Measurements from ENCODE around the gene THSD7B.

The THSD7B gene

GRCh38 chr2:137190411-137191195, 425.3 kb downstream of the THSD7B start:
- no peaks in the 10 kb centered on the region for H3K36me3 ChIP-seq (ENCODE audit: control insufficient read depth, insufficient read depth, low read length)
- H3K4me1 ChIP-seq (ENCODE audit: control insufficient read depth, insufficient read depth, low read length): peaks cover 10% of the 10 kb centered on the region
- H3K9me3 ChIP-seq (ENCODE audit: control insufficient read depth, insufficient read depth, low read length): no peaks in the 10 kb centered on the region
- no peak overlapping the region for H3K4me3 ChIP-seq (ENCODE audit: low read depth, low read length)
- no peak overlapping the region for H3K9ac ChIP-seq (ENCODE audit: low read depth, low read length)
- H3K27ac ChIP-seq (ENCODE audit: low read depth, low read length): no peak overlapping the region
- H3K27me3 ChIP-seq (ENCODE audit: control insufficient read depth, insufficient read depth, low read length): peaks cover 7% of the 10 kb centered on the region

DNA sequence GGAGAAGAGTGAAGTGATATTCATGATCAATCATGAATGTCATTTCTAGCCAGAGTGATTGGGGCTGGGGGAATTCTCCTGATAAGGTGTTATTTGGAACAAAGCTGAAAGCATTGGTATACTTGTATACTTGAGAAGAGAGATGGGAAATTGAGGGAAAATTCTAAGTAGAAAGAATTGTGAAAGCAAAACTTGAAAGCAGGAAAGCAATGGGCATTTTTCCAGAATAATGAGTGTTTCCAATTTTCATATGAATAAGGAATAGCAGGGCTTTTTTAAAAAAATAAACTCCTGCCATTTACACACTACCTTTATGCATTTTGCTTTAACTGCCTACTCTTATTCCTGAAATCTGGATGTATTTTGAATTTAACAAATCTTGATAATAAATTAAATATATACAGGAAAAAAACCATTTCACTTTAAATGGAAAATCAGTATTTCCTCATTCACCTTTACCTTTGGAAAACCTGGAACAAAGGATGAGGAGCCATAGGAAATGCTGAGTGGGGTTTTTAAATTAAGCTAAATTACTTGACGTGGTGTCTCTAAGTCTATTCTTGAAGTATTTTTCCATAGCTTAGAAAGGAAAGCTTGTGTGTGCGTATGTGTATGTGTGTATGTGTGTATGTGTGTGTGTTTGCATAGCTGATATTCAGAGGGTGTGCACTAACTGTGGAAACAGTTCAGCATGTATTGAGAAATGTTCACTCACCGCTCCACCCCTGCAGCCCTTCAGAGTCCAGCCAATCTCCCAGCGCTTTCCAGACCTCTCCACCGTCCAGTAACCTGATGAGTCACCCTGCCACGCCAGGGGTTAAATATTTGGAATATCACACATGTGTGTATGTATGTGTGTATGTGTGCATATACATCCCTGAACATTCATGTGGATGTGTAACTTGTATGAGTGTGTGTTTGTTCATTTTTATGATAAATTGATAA, 427.3 kb downstream of the THSD7B start:
- Histone ChIP-seq H3K27me3 (ENCODE audit: control insufficient read depth, insufficient read depth, low read length) (peaks cover 7% of the 10 kb centered on the region), H3K9ac (ENCODE audit: low read depth, low read length) (no peak overlapping the region), H3K27ac (ENCODE audit: low read depth, low read length) (no peak overlapping the region), H3K9me3 (ENCODE audit: control insufficient read depth, insufficient read depth, low read length) (no peaks in the 10 kb centered on the region), H3K4me3 (ENCODE audit: low read depth, low read length) (no peak overlapping the region), H3K36me3 (ENCODE audit: control insufficient read depth, insufficient read depth, low read length) (no peaks in the 10 kb centered on the region), H3K4me1 (ENCODE audit: control insufficient read depth, insufficient read depth, low read length) (peaks cover 10% of the 10 kb centered on the region)

GRCh38 chr2:137193401-137193800, 428.1 kb downstream of the THSD7B start:
- peaks cover 7% of the 10 kb centered on the region for H3K27me3 ChIP-seq (ENCODE audit: control insufficient read depth, insufficient read depth, low read length)
- no peak overlapping the region for H3K9ac ChIP-seq (ENCODE audit: low read depth, low read length)
- H3K9me3 ChIP-seq (ENCODE audit: control insufficient read depth, insufficient read depth, low read length): no peaks in the 10 kb centered on the region
- no peak overlapping the region for H3K4me3 ChIP-seq (ENCODE audit: low read depth, low read length)
- H3K4me1 ChIP-seq (ENCODE audit: control insufficient read depth, insufficient read depth, low read length): peaks cover 10% of the 10 kb centered on the region
- no peak overlapping the region for H3K27ac ChIP-seq (ENCODE audit: low read depth, low read length)
- H3K36me3 ChIP-seq (ENCODE audit: control insufficient read depth, insufficient read depth, low read length): no peaks in the 10 kb centered on the region

- Histone ChIP-seq H3K4me3 (ENCODE audit: low read depth, low read length) (no peak overlapping the region), H3K27ac (ENCODE audit: low read depth, low read length) (no peak overlapping the region), H3K9me3 (ENCODE audit: control insufficient read depth, insufficient read depth, low read length) (no peaks in the 10 kb centered on the region), H3K4me1 (ENCODE audit: control insufficient read depth, insufficient read depth, low read length) (peaks cover 10% of the 10 kb centered on the region), H3K36me3 (ENCODE audit: control insufficient read depth, insufficient read depth, low read length) (no peaks in the 10 kb centered on the region), H3K9ac (ENCODE audit: low read depth, low read length) (no peak overlapping the region), H3K27me3 (ENCODE audit: control insufficient read depth, insufficient read depth, low read length) (peaks cover 7% of the 10 kb centered on the region)
Observed at GRCh38 chr2:137194111-137194510, 428.8 kb downstream of the THSD7B start.

DNA sequence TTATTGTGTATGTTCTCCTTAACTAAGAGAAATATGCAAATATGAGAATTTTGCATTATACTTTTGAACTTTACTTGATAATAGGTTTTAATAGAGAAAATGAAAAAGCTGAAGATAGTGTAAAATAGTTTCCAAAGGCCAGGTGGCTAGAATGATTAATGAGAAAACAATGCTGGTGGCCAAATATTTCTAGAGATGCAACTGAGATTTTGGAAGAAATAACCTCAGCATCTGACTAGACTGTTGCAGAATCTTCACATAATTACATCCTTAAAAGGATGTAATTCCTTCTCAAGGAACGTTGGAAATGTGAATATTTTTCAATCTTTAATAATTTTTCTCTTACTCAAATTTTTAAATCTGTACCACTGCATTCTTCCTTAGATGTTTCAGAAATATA, 434.4 kb downstream of the THSD7B start:
- Histone ChIP-seq H3K9ac (ENCODE audit: low read depth, low read length) (no peak overlapping the region), H3K27ac (ENCODE audit: low read depth, low read length) (no peak overlapping the region), H3K27me3 (ENCODE audit: control insufficient read depth, insufficient read depth, low read length) (no peaks in the 10 kb centered on the region), H3K36me3 (ENCODE audit: control insufficient read depth, insufficient read depth, low read length) (no peaks in the 10 kb centered on the region), H3K4me3 (ENCODE audit: low read depth, low read length) (no peak overlapping the region), H3K4me1 (ENCODE audit: control insufficient read depth, insufficient read depth, low read length) (no peaks in the 10 kb centered on the region), H3K9me3 (ENCODE audit: control insufficient read depth, insufficient read depth, low read length) (no peaks in the 10 kb centered on the region)

DNA sequence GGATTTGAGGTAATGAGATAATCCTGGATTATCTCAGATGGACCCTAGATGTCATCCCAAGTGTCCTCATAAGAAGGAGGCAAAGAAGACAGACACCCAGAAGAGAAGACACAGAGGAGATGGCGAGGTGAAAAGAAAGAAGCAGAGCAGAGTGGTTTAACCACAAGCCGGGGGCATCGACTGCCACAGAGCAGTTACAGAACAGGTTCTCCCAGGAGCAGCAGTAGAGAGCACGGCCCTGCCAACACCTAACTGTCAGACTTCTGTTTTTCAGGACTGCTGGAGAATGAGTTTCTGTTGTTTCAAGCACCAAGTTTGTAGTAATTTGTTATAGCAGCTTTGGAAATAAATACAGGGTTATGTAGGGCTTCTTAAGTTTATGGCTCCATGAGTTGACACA, 437.0 kb downstream of the THSD7B start:
- Histone ChIP-seq H3K27me3 (ENCODE audit: control insufficient read depth, insufficient read depth, low read length) (no peaks in the 10 kb centered on the region), H3K36me3 (ENCODE audit: control insufficient read depth, insufficient read depth, low read length) (no peaks in the 10 kb centered on the region), H3K27ac (ENCODE audit: low read depth, low read length) (no peak overlapping the region), H3K9me3 (ENCODE audit: control insufficient read depth, insufficient read depth, low read length) (no peaks in the 10 kb centered on the region), H3K4me1 (ENCODE audit: control insufficient read depth, insufficient read depth, low read length) (peaks cover 22% of the 10 kb centered on the region), H3K4me3 (ENCODE audit: low read depth, low read length) (no peak overlapping the region), H3K9ac (ENCODE audit: low read depth, low read length) (no peak overlapping the region)

GRCh38 chr2:137205324-137205723, 440.0 kb downstream of the THSD7B start:
- H3K9me3 ChIP-seq (ENCODE audit: control insufficient read depth, insufficient read depth, low read length): no peaks in the 10 kb centered on the region
- H3K27me3 ChIP-seq (ENCODE audit: control insufficient read depth, insufficient read depth, low read length): no peaks in the 10 kb centered on the region
- H3K27ac ChIP-seq (ENCODE audit: low read depth, low read length): no peak overlapping the region
- no peak overlapping the region for H3K9ac ChIP-seq (ENCODE audit: low read depth, low read length)
- no peaks in the 10 kb centered on the region for H3K36me3 ChIP-seq (ENCODE audit: control insufficient read depth, insufficient read depth, low read length)
- no peak overlapping the region for H3K4me3 ChIP-seq (ENCODE audit: low read depth, low read length)
- peaks cover 45% of the 10 kb centered on the region for H3K4me1 ChIP-seq (ENCODE audit: control insufficient read depth, insufficient read depth, low read length)

DNA sequence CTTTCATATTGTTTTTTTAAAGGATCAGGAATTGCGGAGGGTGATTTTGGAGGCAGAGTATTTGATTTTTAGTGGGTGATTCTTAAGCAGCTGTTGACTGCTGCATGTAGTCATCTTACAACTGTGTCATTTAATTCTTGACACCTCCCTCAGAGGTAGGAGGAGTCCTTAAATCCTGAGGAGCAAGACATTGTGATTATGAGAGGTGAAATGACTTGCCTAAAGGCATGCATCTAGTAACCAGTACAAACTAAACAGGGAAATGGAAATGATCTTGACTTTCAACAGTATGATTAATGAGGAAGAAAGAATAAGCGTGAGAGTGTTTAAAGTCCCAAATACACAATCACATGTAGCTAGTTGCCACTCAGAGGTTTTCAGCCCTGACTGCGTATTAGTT, 440.7 kb downstream of the THSD7B start:
- no peak overlapping the region for H3K4me3 ChIP-seq (ENCODE audit: low read depth, low read length)
- H3K9me3 ChIP-seq (ENCODE audit: control insufficient read depth, insufficient read depth, low read length): no peaks in the 10 kb centered on the region
- peaks cover 45% of the 10 kb centered on the region for H3K4me1 ChIP-seq (ENCODE audit: control insufficient read depth, insufficient read depth, low read length)
- no peaks in the 10 kb centered on the region for H3K36me3 ChIP-seq (ENCODE audit: control insufficient read depth, insufficient read depth, low read length)
- H3K27ac ChIP-seq (ENCODE audit: low read depth, low read length): peak overlapping the region; percentile 2
- no peaks in the 10 kb centered on the region for H3K27me3 ChIP-seq (ENCODE audit: control insufficient read depth, insufficient read depth, low read length)
- H3K9ac ChIP-seq (ENCODE audit: low read depth, low read length): no peak overlapping the region; the same call in 1 of the 2 replicates

GRCh38 chr2:137207030-137207429, 441.7 kb downstream of the THSD7B start:
- H3K9me3 ChIP-seq (ENCODE audit: control insufficient read depth, insufficient read depth, low read length): no peaks in the 10 kb centered on the region
- H3K36me3 ChIP-seq (ENCODE audit: control insufficient read depth, insufficient read depth, low read length): no peaks in the 10 kb centered on the region

DNA sequence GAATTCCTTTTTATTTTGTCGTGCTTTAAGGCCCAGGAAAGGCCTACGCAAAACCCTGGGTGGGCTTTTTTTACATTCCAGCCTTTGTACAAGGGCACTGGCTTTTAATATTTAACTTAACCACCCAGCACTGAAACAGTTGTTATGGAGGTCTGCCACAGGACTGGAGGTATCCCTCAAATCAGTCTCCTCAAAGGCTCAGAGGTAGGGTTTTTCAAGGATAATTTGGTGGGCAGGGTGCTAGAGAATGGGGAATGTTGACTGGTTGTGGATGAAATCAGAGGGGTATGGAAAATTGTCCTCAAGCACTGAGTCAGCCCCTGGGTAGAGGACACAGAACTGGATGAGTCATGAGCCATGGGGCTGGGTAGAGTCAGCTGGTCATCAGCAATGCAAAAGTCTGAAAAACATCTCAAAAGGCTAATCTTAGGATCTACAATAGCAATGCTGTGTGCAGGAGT, 443.1 kb downstream of the THSD7B start:
- Histone ChIP-seq H3K9ac (ENCODE audit: low read depth, low read length) (no peak overlapping the region), H3K4me1 (ENCODE audit: control insufficient read depth, insufficient read depth, low read length) (peaks cover 45% of the 10 kb centered on the region), H3K9me3 (ENCODE audit: control insufficient read depth, insufficient read depth, low read length) (no peaks in the 10 kb centered on the region), H3K36me3 (ENCODE audit: control insufficient read depth, insufficient read depth, low read length) (no peaks in the 10 kb centered on the region), H3K27me3 (ENCODE audit: control insufficient read depth, insufficient read depth, low read length) (no peaks in the 10 kb centered on the region), H3K4me3 (ENCODE audit: low read depth, low read length) (no peak overlapping the region), H3K27ac (ENCODE audit: low read depth, low read length) (peak overlapping the region; percentile 48)

More at GRCh38 chr2:137207030-137207429, 441.7 kb downstream of the THSD7B start:
- no peaks in the 10 kb centered on the region for H3K27me3 ChIP-seq (ENCODE audit: control insufficient read depth, insufficient read depth, low read length)
- H3K27ac ChIP-seq (ENCODE audit: low read depth, low read length): no peak overlapping the region
- H3K9ac ChIP-seq (ENCODE audit: low read depth, low read length): no peak overlapping the region
- H3K4me1 ChIP-seq (ENCODE audit: control insufficient read depth, insufficient read depth, low read length): peaks cover 45% of the 10 kb centered on the region
- peak overlapping the region; percentile 23; the same call in 1 of the 2 replicates for H3K4me3 ChIP-seq (ENCODE audit: low read depth, low read length)

GRCh38 chr2:137210039-137210438, 444.7 kb downstream of the THSD7B start:
- Histone ChIP-seq H3K9ac (ENCODE audit: low read depth, low read length) (no peak overlapping the region), H3K27ac (ENCODE audit: low read depth, low read length) (no peak overlapping the region), H3K4me3 (ENCODE audit: low read depth, low read length) (no peak overlapping the region), H3K27me3 (ENCODE audit: control insufficient read depth, insufficient read depth, low read length) (no peaks in the 10 kb centered on the region), H3K9me3 (ENCODE audit: control insufficient read depth, insufficient read depth, low read length) (no peaks in the 10 kb centered on the region), H3K36me3 (ENCODE audit: control insufficient read depth, insufficient read depth, low read length) (no peaks in the 10 kb centered on the region), H3K4me1 (ENCODE audit: control insufficient read depth, insufficient read depth, low read length) (peaks cover 45% of the 10 kb centered on the region)
